OCI-LY7 (cell line): ENCODE results near the gene FNTB. TPM values are rescaled to one million over a fixed set of nuclear protein-coding genes. Genes with fewer than 3 reads are reported as not detected.

Experiments
- BruUV-seq: library from RNA; stranded (reverse); fragments of 400-500 nt; replicated peaks from 2 replicates; lab custom pipeline; 2021; lab: Mats Ljungman, UMichigan
- CTCF ChIA-PET: fragments of 300-600 bp; sonication (Branson Sonifier 250); formaldehyde crosslinking; loops from one replicate; lab custom pipeline; 2022; ENCODE audit warnings: antibody characterized with exemption; ENCODE audit not compliant: unreplicated experiment; lab: Charles Lee
- POLR2A ChIA-PET: fragments of 300-600 bp; sonication (Branson Sonifier 250); formaldehyde crosslinking; loops from one replicate; lab custom pipeline; 2022; ENCODE audit warnings: antibody characterized with exemption; lab: Charles Lee
- DNase-seq: peaks from one replicate; pipeline ENCODE4 v3.0.0-alpha.2; 2015; ENCODE audit warnings: low spot score
- H2AFZ ChIP-seq: fragments of 200-600 bp; sonication (generic), shearing (Covaris generic); 2 replicates; pipeline ENCODE4 v1.6.1; 2014; ENCODE audit warnings: mild to moderate bottlenecking, antibody characterized with exemption, low read length, moderate library complexity
- H3K27ac ChIP-seq: fragments of 200-600 bp; sonication (generic); 2 replicates; pipeline ENCODE4 v1.5.1; 2014; ENCODE audit warnings: mixed run types, low read depth, mild to moderate bottlenecking, moderate library complexity, low read length, inconsistent platforms; ENCODE audit not compliant: poor library complexity, severe bottlenecking
- H3K36me3 ChIP-seq: fragments of 200-600 bp; sonication (generic); 2 replicates; pipeline ENCODE4 v1.6.1; 2014; ENCODE audit warnings: mild to moderate bottlenecking, antibody characterized with exemption, low read length, moderate library complexity, mixed read lengths; ENCODE audit not compliant: insufficient read depth
- H3K4me1 ChIP-seq: fragments of 200-600 bp; sonication (generic); 2 replicates; pipeline ENCODE4 v1.5.1; 2014; ENCODE audit warnings: mild to moderate bottlenecking, low read length; ENCODE audit not compliant: insufficient read depth, poor library complexity, severe bottlenecking
- H3K4me2 ChIP-seq: fragments of 200-600 bp; sonication (generic); 2 replicates; pipeline ENCODE4 v1.6.1; 2014; ENCODE audit warnings: mild to moderate bottlenecking, low read length
- H3K4me3 ChIP-seq: fragments of 200-600 bp; sonication (generic); 2 replicates; pipeline ENCODE4 v1.5.1; 2014; ENCODE audit warnings: mild to moderate bottlenecking, low read depth, low read length; ENCODE audit not compliant: poor library complexity, severe bottlenecking
- H3K79me2 ChIP-seq: fragments of 200-600 bp; sonication (generic); 2 replicates; pipeline ENCODE4 v1.6.1; 2016; ENCODE audit warnings: low read depth, mild to moderate bottlenecking, low read length, moderate library complexity, mixed read lengths; ENCODE audit not compliant: insufficient read depth
- H3K9me2 ChIP-seq: fragments of 200-600 bp; sonication (generic); 2 replicates; pipeline ENCODE4 v1.6.1; 2016; ENCODE audit warnings: mild to moderate bottlenecking, low read length, mixed read lengths; ENCODE audit not compliant: insufficient read depth
- H3K9me3 ChIP-seq: fragments of 200-600 bp; sonication (generic); 2 replicates; pipeline ENCODE4 v1.6.1; 2014; ENCODE audit warnings: mild to moderate bottlenecking, mixed run types, low read length, mixed read lengths
- H4K20me1 ChIP-seq: fragments of 200-600 bp; sonication (generic); 2 replicates; pipeline ENCODE4 v1.6.1; 2014; ENCODE audit warnings: mild to moderate bottlenecking, antibody characterized with exemption, low read length, moderate library complexity, mixed read lengths; ENCODE audit not compliant: insufficient read depth
- EZH2phosphoT487 ChIP-seq: fragments of 200-600 bp; sonication (generic); IDR thresholded peaks from 2 replicates; pipeline ENCODE4 v1.6.1; 2018; ENCODE audit warnings: low read depth, borderline replicate concordance, mild to moderate bottlenecking, mixed run types, antibody characterized with exemption, low read length, moderate library complexity, mixed read lengths
- intact Hi-C: fragments of 100-400 bp; cut with micrococcal nuclease; formaldehyde crosslinking; loops from one replicate; pipeline ENCODE4 v1.10.0; 2022; ENCODE audit not compliant: unreplicated experiment
- total RNA-seq, 2 experiments: library from RNA; depleted of rRNA in 1 of 2; stranded (reverse); fragments of >200 nt in 1 of 2; shearing (Covaris generic) in 1 of 2; gene quantifications; 2 replicates each; pipeline ENCODE4 v1.2.3, GENCODE V29; 2014 to 2022
- TF ChIP-seq, protein P1 (sequence below): fragments of 200-600 bp; sonication (generic); conservative IDR thresholded peaks from 2 replicates; pipeline ENCODE4 v1.5.1; 2014; ENCODE audit warnings: mild to moderate bottlenecking, antibody characterized with exemption, low read length, moderate library complexity, mixed read lengths

FNTB gene
- total RNA-seq, 2 experiments from 2014 or later, result 9.2 to 18.0 TPM

DNA sequence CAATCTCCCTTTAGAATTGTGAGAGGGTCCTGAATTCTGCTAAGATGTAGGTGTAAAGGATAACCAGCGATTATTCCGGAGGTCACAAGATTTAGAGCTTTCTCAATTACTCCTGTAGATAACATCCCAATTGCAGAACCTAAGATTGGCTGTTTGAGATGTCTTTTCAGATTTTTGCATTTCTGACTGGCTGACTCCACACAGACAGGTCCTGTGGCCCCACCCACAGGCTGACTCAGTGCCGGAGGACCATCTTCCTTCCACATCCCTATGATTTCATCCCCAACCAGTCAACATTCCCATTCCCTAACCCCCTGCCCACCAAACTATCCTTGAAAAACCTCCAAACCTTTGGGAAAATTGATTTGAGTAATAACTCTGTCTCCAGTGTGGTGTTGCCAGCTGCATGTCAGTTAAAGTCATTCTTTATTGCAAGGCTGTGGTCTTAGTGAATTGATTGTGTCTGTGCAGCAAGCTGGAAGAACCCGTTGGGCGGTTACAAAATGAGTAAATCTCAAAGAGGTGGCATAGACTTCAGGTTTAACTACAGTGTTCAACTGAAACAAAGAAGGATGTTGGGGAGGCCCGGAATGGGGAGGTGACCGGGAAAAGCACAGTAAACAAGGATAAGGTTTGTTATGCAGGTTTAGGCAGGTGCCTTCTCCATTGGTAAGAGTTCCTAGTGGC, 10.6 kb downstream of the FNTB start:
- CTCF ChIA-PET, result no interaction called here
- no peak overlapping the region for H3K27ac ChIP-seq
- DNase-seq, result no peak
- H3K9me2 ChIP-seq, result no peaks in the 10 kb centered on the region
- H2AFZ ChIP-seq, result no peak overlapping the region
- BruUV-seq, result no TSS peak
- TF ChIP-seq EZH2phosphoT487, result no peak
- TF ChIP-seq, protein P1, sequence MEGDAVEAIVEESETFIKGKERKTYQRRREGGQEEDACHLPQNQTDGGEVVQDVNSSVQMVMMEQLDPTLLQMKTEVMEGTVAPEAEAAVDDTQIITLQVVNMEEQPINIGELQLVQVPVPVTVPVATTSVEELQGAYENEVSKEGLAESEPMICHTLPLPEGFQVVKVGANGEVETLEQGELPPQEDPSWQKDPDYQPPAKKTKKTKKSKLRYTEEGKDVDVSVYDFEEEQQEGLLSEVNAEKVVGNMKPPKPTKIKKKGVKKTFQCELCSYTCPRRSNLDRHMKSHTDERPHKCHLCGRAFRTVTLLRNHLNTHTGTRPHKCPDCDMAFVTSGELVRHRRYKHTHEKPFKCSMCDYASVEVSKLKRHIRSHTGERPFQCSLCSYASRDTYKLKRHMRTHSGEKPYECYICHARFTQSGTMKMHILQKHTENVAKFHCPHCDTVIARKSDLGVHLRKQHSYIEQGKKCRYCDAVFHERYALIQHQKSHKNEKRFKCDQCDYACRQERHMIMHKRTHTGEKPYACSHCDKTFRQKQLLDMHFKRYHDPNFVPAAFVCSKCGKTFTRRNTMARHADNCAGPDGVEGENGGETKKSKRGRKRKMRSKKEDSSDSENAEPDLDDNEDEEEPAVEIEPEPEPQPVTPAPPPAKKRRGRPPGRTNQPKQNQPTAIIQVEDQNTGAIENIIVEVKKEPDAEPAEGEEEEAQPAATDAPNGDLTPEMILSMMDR, result no peak
- intact Hi-C loops, result no loop called here
- H4K20me1 ChIP-seq, result no peaks in the 10 kb centered on the region
- POLR2A ChIA-PET, result interaction anchor here (0.7 to 2.1 kb wide), 4 partner anchors 10 to 235 kb away, joined by 3 to 5 read pairs (median 4); partner anchors contain the start of gene FNTB
- no peaks in the 10 kb centered on the region for H3K79me2 ChIP-seq
- H3K36me3 ChIP-seq, result no peaks in the 10 kb centered on the region
- no peaks in the 10 kb centered on the region for H3K9me3 ChIP-seq
- H3K4me3 ChIP-seq, result no peak overlapping the region
- H3K4me1 ChIP-seq, result peaks cover 4% of the 10 kb centered on the region
- no peak overlapping the region for H3K4me2 ChIP-seq

DNA sequence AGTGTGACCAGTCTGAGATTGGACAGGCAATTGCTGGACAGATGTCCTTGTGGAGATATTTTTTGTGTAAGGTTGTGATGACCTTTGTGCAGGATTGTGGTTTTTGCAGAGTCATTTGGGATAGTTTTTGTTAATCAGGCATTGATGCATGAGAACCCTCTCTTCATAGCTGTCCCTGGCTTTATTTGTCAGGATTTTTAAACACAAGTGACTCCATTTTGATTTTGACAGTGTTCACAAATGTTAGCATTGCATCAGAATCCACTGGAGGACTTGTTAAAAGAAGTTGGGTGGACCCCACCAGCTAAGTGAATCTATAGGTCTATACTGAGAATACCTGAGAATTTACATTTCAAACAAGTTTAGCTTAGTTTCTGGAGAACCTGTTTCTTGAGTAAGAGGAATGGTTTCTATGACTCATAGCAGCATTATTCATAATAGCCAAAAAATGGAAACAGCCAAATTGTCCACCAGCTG, 11.8 kb downstream of the FNTB start:
- H3K9me3 ChIP-seq, result no peaks in the 10 kb centered on the region
- TF ChIP-seq, protein P1, result no peak
- TF ChIP-seq EZH2phosphoT487, result no peak
- ChIA-PET CTCF (no interaction called here), POLR2A (interaction anchor here (0.8 to 2.1 kb wide), 3 partner anchors 9 to 11 kb away, joined by 4 to 5 read pairs (median 5); partner anchors contain the start of gene FNTB)
- H3K36me3 ChIP-seq, result no peaks in the 10 kb centered on the region
- BruUV-seq, result no TSS peak
- no peak overlapping the region for H3K27ac ChIP-seq
- no peak overlapping the region for H2AFZ ChIP-seq
- intact Hi-C loops, result no loop called here
- no peak for DNase-seq
- H3K79me2 ChIP-seq, result no peaks in the 10 kb centered on the region
- H3K9me2 ChIP-seq, result no peaks in the 10 kb centered on the region
- H3K4me1 ChIP-seq, result no peaks in the 10 kb centered on the region
- H3K4me3 ChIP-seq, result no peak overlapping the region
- H3K4me2 ChIP-seq, result no peak overlapping the region
- no peaks in the 10 kb centered on the region for H4K20me1 ChIP-seq
